ENCODE data around the gene CCDC190.

GRCh38 chr1:162893612-162893908, 32.6 kb upstream of the CCDC190 start:
- no peak for TF ChIP-seq POLR2A (IDR thresholded peaks at IDR 0.05)
- no peak for TF ChIP-seq CTCF (IDR thresholded peaks at IDR 0.05)
